Activated CD8-positive, alpha-beta memory T cell treated with anti-CD3 and anti-CD28 coated beads, Interleukin-2, amount 10 ng/mL, durations not matched to agents 7 days and 5 days (primary cell): Measurements from ENCODE around the gene ETFA. TPM values are rescaled to one million over a fixed set of nuclear protein-coding genes. Genes with fewer than 3 reads are reported as not detected.

Experiments
- ATAC-seq: fragments of 150-1000 bp; cut with Tn5 transposase; one replicate; pipeline ENCODE4 v1.10.0; 2021; ENCODE audit warnings: moderate library complexity
- CTCF ChIA-PET: fragments of 350-600 bp; sonication (Branson Sonifier 250); formaldehyde crosslinking; loops from one replicate; lab custom pipeline; 2021; ENCODE audit warnings: antibody characterized with exemption; lab: Charles Lee
- DNase-seq: peaks from one replicate; pipeline ENCODE4 v3.0.0-alpha.2; 2020
- H3K27ac Mint-ChIP-seq: one replicate; pipeline ENCODE4 v1.8.0; 2021; ENCODE audit warnings: mild to moderate bottlenecking, mixed read lengths
- H3K27me3 Mint-ChIP-seq: one replicate; pipeline ENCODE4 v1.8.0; 2021; ENCODE audit warnings: mixed read lengths
- H3K36me3 Mint-ChIP-seq: one replicate; pipeline ENCODE4 v1.8.0; 2021; ENCODE audit warnings: mild to moderate bottlenecking, mixed read lengths
- H3K4me1 Mint-ChIP-seq: one replicate; pipeline ENCODE4 v1.8.0; 2021; ENCODE audit warnings: mixed read lengths
- H3K4me3 Mint-ChIP-seq: one replicate; pipeline ENCODE4 v1.8.0; 2021; ENCODE audit warnings: mild to moderate bottlenecking, moderate library complexity, mixed read lengths
- H3K9me3 Mint-ChIP-seq: one replicate; pipeline ENCODE4 v1.8.0; 2022; ENCODE audit warnings: low read depth, mixed read lengths
- total RNA-seq, 2 experiments: library from RNA; stranded (reverse); gene quantifications; one replicate each; pipeline ENCODE4 v1.2.3, GENCODE V29; 2021

The ETFA gene
- total RNA-seq, 2 experiments from 2014 or later: 119 to 142 TPM

- H3K9me3 Mint-ChIP-seq: no peaks in the 10 kb centered on the region
- H3K4me1 Mint-ChIP-seq: peaks cover 15% of the 10 kb centered on the region
- peaks cover 1% of the 10 kb centered on the region for H3K36me3 Mint-ChIP-seq
- CTCF ChIA-PET: interaction anchor here (1.1 kb wide), 1 partner anchor 34 kb away, joined by 4 read pairs; no protein-coding TSS in a partner anchor
- DNase-seq: no peak
- ATAC-seq: no peak
- H3K4me3 Mint-ChIP-seq: no peak overlapping the region
- H3K27ac Mint-ChIP-seq: no peak overlapping the region
- peaks cover 64% of the 10 kb centered on the region for H3K27me3 Mint-ChIP-seq
Observed at GRCh38 chr15:76183930-76184649, 127.2 kb downstream of the ETFA start.

- H3K36me3 Mint-ChIP-seq: peaks cover 1% of the 10 kb centered on the region
- no peak overlapping the region for H3K27ac Mint-ChIP-seq
- no peak overlapping the region for H3K4me3 Mint-ChIP-seq
- peak; percentile 88 for ATAC-seq
- no peaks in the 10 kb centered on the region for H3K9me3 Mint-ChIP-seq
- peak; percentile 68 for DNase-seq
- peaks cover 15% of the 10 kb centered on the region for H3K4me1 Mint-ChIP-seq
- peaks cover 75% of the 10 kb centered on the region for H3K27me3 Mint-ChIP-seq
- CTCF ChIA-PET: interaction anchor here (1.8 kb wide), 1 partner anchor 10 kb away, joined by 5 read pairs; no protein-coding TSS in a partner anchor
Observed at GRCh38 chr15:76181705-76182107, 129.6 kb downstream of the ETFA start.

GRCh38 chr15:76180321-76180720, 130.9 kb downstream of the ETFA start:
- Mint-ChIP-seq H3K36me3 (peaks cover 1% of the 10 kb centered on the region), H3K27me3 (peaks cover 69% of the 10 kb centered on the region), H3K4me3 (no peak overlapping the region), H3K4me1 (peaks cover 15% of the 10 kb centered on the region), H3K9me3 (no peaks in the 10 kb centered on the region), H3K27ac (no peak overlapping the region)
- DNase-seq (no peak), ATAC-seq (no peak)
- CTCF ChIA-PET: no interaction called here

- no peak overlapping the region for H3K4me3 Mint-ChIP-seq
- peaks cover 67% of the 10 kb centered on the region for H3K27me3 Mint-ChIP-seq
- ATAC-seq (no peak), DNase-seq (no peak)
- H3K27ac Mint-ChIP-seq: no peak overlapping the region
- CTCF ChIA-PET: no interaction called here
- no peaks in the 10 kb centered on the region for H3K9me3 Mint-ChIP-seq
- peaks cover 15% of the 10 kb centered on the region for H3K4me1 Mint-ChIP-seq
- peaks cover 1% of the 10 kb centered on the region for H3K36me3 Mint-ChIP-seq
Observed at GRCh38 chr15:76179023-76179422, 132.2 kb downstream of the ETFA start.

- ATAC-seq: no peak
- H3K4me1 Mint-ChIP-seq: peaks cover 15% of the 10 kb centered on the region
- no peak overlapping the region for H3K4me3 Mint-ChIP-seq
- peaks cover 63% of the 10 kb centered on the region for H3K27me3 Mint-ChIP-seq
- H3K9me3 Mint-ChIP-seq: no peaks in the 10 kb centered on the region
- H3K36me3 Mint-ChIP-seq: peaks cover 1% of the 10 kb centered on the region
- no peak overlapping the region for H3K27ac Mint-ChIP-seq
- CTCF ChIA-PET: no interaction called here
- no peak for DNase-seq
Observed at GRCh38 chr15:76178296-76179000, 132.8 kb downstream of the ETFA start.

GRCh38 chr15:76177491-76178040, 133.7 kb downstream of the ETFA start:
- Mint-ChIP-seq H3K27me3 (peaks cover 65% of the 10 kb centered on the region), H3K4me1 (peaks cover 14% of the 10 kb centered on the region), H3K27ac (no peak overlapping the region), H3K9me3 (no peaks in the 10 kb centered on the region), H3K4me3 (no peak overlapping the region), H3K36me3 (peaks cover 1% of the 10 kb centered on the region)
- ATAC-seq: no peak
- no peak for DNase-seq
- CTCF ChIA-PET: no interaction called here

GRCh38 chr15:76176487-76177085, 134.7 kb downstream of the ETFA start:
- Mint-ChIP-seq H3K27ac (no peak overlapping the region), H3K4me3 (no peak overlapping the region), H3K9me3 (no peaks in the 10 kb centered on the region), H3K36me3 (peaks cover 1% of the 10 kb centered on the region), H3K4me1 (peaks cover 5% of the 10 kb centered on the region), H3K27me3 (peaks cover 58% of the 10 kb centered on the region)
- ATAC-seq (no peak), DNase-seq (no peak)
- CTCF ChIA-PET: no interaction called here

- Mint-ChIP-seq H3K36me3 (no peaks in the 10 kb centered on the region), H3K4me3 (no peak overlapping the region), H3K9me3 (no peaks in the 10 kb centered on the region), H3K4me1 (no peaks in the 10 kb centered on the region), H3K27ac (no peak overlapping the region), H3K27me3 (peaks cover 52% of the 10 kb centered on the region)
- CTCF ChIA-PET: no interaction called here
- no peak for DNase-seq
- ATAC-seq: no peak
Observed at GRCh38 chr15:76176059-76176458, 135.2 kb downstream of the ETFA start.

GRCh38 chr15:76175442-76175841, 135.8 kb downstream of the ETFA start:
- H3K27ac Mint-ChIP-seq: no peak overlapping the region
- CTCF ChIA-PET: no interaction called here
- H3K9me3 Mint-ChIP-seq: no peaks in the 10 kb centered on the region
- H3K4me1 Mint-ChIP-seq: no peaks in the 10 kb centered on the region
- no peak overlapping the region for H3K4me3 Mint-ChIP-seq
- DNase-seq (no peak), ATAC-seq (no peak)
- no peaks in the 10 kb centered on the region for H3K36me3 Mint-ChIP-seq
- H3K27me3 Mint-ChIP-seq: peaks cover 49% of the 10 kb centered on the region

GRCh38 chr15:76174654-76175053, 136.6 kb downstream of the ETFA start:
- Mint-ChIP-seq H3K9me3 (no peaks in the 10 kb centered on the region), H3K27me3 (peaks cover 42% of the 10 kb centered on the region), H3K27ac (no peak overlapping the region), H3K4me1 (no peaks in the 10 kb centered on the region), H3K4me3 (no peak overlapping the region), H3K36me3 (no peaks in the 10 kb centered on the region)
- ATAC-seq (no peak), DNase-seq (no peak)
- CTCF ChIA-PET: no interaction called here

- no peaks in the 10 kb centered on the region for H3K4me1 Mint-ChIP-seq
- H3K36me3 Mint-ChIP-seq: no peaks in the 10 kb centered on the region
- no peak overlapping the region for H3K4me3 Mint-ChIP-seq
- CTCF ChIA-PET: no interaction called here
- peaks cover 31% of the 10 kb centered on the region for H3K27me3 Mint-ChIP-seq
- no peaks in the 10 kb centered on the region for H3K9me3 Mint-ChIP-seq
- ATAC-seq (no peak), DNase-seq (no peak)
- no peak overlapping the region for H3K27ac Mint-ChIP-seq
Observed at GRCh38 chr15:76173317-76173834, 137.9 kb downstream of the ETFA start.

GRCh38 chr15:76172782-76173181, 138.5 kb downstream of the ETFA start:
- no peaks in the 10 kb centered on the region for H3K9me3 Mint-ChIP-seq
- no peak overlapping the region for H3K27ac Mint-ChIP-seq
- no peaks in the 10 kb centered on the region for H3K4me1 Mint-ChIP-seq
- no peak for DNase-seq
- CTCF ChIA-PET: no interaction called here
- ATAC-seq: no peak
- peaks cover 26% of the 10 kb centered on the region for H3K27me3 Mint-ChIP-seq
- H3K4me3 Mint-ChIP-seq: no peak overlapping the region
- no peaks in the 10 kb centered on the region for H3K36me3 Mint-ChIP-seq
